A549 treated with AZD9567 at 1 μM for 4 hours (cell line): Measurements from ENCODE around the gene IGBP1. TPM values are rescaled to one million over a fixed set of nuclear protein-coding genes. Genes with fewer than 3 reads are reported as not detected.

Experiments
- total RNA-seq: library from RNA; stranded (reverse); fragments of 200-300 nt; extraction: Qiagen RNA extraction; gene quantifications from 5 replicates; pipeline ENCODE4 v1.2.3, GENCODE V29; 2022; ENCODE audit not compliant: insufficient read depth

Gene IGBP1
- total RNA-seq: 59.9 to 68.4 TPM (median 65.9 TPM) in 5 replicates

GRCh38 chrX:70133303-70134115 lies at the start of gene IGBP1:
IGBP1 (plus strand) TSS chrX:70133447; CDS start chrX:70133948, 501 bp downstream.

GRCh38 chrX:70176938-70177533 lies 43.8 kb downstream of the IGBP1 start, which contains the start of gene DGAT2L6:
DGAT2L6 (plus strand) TSS chrX:70177483; CDS start chrX:70177583, 100 bp downstream.

Other genes with a start within 250 kb of the IGBP1 start
- gene AWAT2, start 83.5 kb upstream of the IGBP1 start, total RNA-seq: not detected in 5 replicates
- gene OTUD6A, start 71.0 kb upstream of the IGBP1 start, total RNA-seq: not detected in 5 replicates
- not detected in 5 replicates for gene DGAT2L6, start 44.0 kb downstream of the IGBP1 start, total RNA-seq
- gene AWAT1, start 101.2 kb downstream of the IGBP1 start, total RNA-seq: not detected in 5 replicates
- 0.05 to 0.12 TPM in 2 of 5 replicates, not detected in the others for gene P2RY4, start 126.8 kb downstream of the IGBP1 start, total RNA-seq
- not detected in 5 replicates for gene ARR3, start 134.9 kb downstream of the IGBP1 start, total RNA-seq
- gene RAB41, start 148.7 kb downstream of the IGBP1 start, total RNA-seq: not detected in 5 replicates
- gene PDZD11, start 156.5 kb downstream of the IGBP1 start, total RNA-seq: 87.0 to 117 TPM (median 90.7 TPM) in 5 replicates
- 25.0 to 31.1 TPM (median 27.3 TPM) in 5 replicates for gene KIF4A, start 156.7 kb downstream of the IGBP1 start, total RNA-seq